GM18870 (cell line): ENCODE data around the gene IFFO2.
A peak's percentile ranks its signal among the peaks of the same experiment; 100 is the strongest.

Experiments
- ATAC-seq: cut with Tn5 transposase; IDR thresholded peaks from one replicate; pipeline ENCODE4 v1.9.1; 2021; ENCODE audit warnings: moderate library complexity; ENCODE audit not compliant: unreplicated experiment

Gene IFFO2

GRCh38 chr1:18938008-18938706 is 18.3 kb downstream of the IFFO2 start:
- ATAC-seq, result no peak

- ATAC-seq, result no peak
Measured at GRCh38 chr1:18937539-18937938, 18.9 kb downstream of the IFFO2 start.

GRCh38 chr1:18936814-18937481 is 19.5 kb downstream of the IFFO2 start:
- ATAC-seq, result no peak

- ATAC-seq, result no peak
Measured at GRCh38 chr1:18936471-18936813, 20.0 kb downstream of the IFFO2 start.

- no peak for ATAC-seq
Measured at GRCh38 chr1:18934205-18935000, 22.1 kb downstream of the IFFO2 start.

GRCh38 chr1:18932879-18933278 is 23.6 kb downstream of the IFFO2 start:
- no peak for ATAC-seq

GRCh38 chr1:18932387-18932786 is 24.1 kb downstream of the IFFO2 start:
- ATAC-seq, result no peak

- no peak for ATAC-seq
Measured at GRCh38 chr1:18931730-18932129, 24.7 kb downstream of the IFFO2 start.

- no peak for ATAC-seq
Measured at GRCh38 chr1:18929686-18930085, 26.8 kb downstream of the IFFO2 start.

- ATAC-seq, result no peak
Measured at GRCh38 chr1:18928985-18929384, 27.5 kb downstream of the IFFO2 start.

GRCh38 chr1:18928406-18928805 is 28.1 kb downstream of the IFFO2 start:
- ATAC-seq, result no peak

- no peak for ATAC-seq
Measured at GRCh38 chr1:18927654-18928272, 28.7 kb downstream of the IFFO2 start.

- ATAC-seq, result no peak
Measured at GRCh38 chr1:18927082-18927653, 29.3 kb downstream of the IFFO2 start.

GRCh38 chr1:18926315-18927081 is 30.0 kb downstream of the IFFO2 start:
- peak; percentile 70 for ATAC-seq

- ATAC-seq, result no peak
Measured at GRCh38 chr1:18925279-18925678, 31.2 kb downstream of the IFFO2 start.

GRCh38 chr1:18924221-18924691 is 32.2 kb downstream of the IFFO2 start:
- no peak for ATAC-seq

- ATAC-seq, result no peak
Measured at GRCh38 chr1:18923756-18924211, 32.7 kb downstream of the IFFO2 start.

- ATAC-seq, result no peak
Measured at GRCh38 chr1:18922848-18923755, 33.4 kb downstream of the IFFO2 start.

- no peak for ATAC-seq
Measured at GRCh38 chr1:18922319-18922726, 34.2 kb downstream of the IFFO2 start.
